Ishikawa (cell line): Measurements from ENCODE around the gene DNM2.
A peak's percentile ranks its signal among the peaks of the same experiment; 100 is the strongest.

ENCODE experiments used
- EGR1 ChIP-seq: IDR thresholded peaks from 2 replicates; pipeline ENCODE4 v1.6.1; 2012
- EP300 ChIP-seq: IDR thresholded peaks from 2 replicates; pipeline ENCODE4 v1.6.1; 2012; ENCODE audit warnings: borderline replicate concordance
- RAD21 ChIP-seq: IDR thresholded peaks from 2 replicates; pipeline ENCODE4 v1.6.1; 2012; ENCODE audit warnings: low read depth
- TAF1 ChIP-seq: IDR thresholded peaks from 2 replicates; pipeline ENCODE4 v1.6.1; 2012; ENCODE audit warnings: low read depth, mild to moderate bottlenecking
- USF1 ChIP-seq: IDR thresholded peaks from 2 replicates; pipeline ENCODE4 v1.6.1; 2012

- TF ChIP-seq EGR1 (no peak), USF1 (no peak; the same call in 1 of the 2 replicates), RAD21 (peak; percentile 91), TAF1 (no peak; the same call in 1 of the 2 replicates), EP300 (no peak)
These were observed at the start of gene DNM2 for GRCh38 chr19:10717356-10718204.
